Activated T-helper 2 cell treated with anti-CD3 and anti-CD28 coated beads, Interferon-gamma antibody, Interleukin-2, Interleukin-4, amounts not matched to agents 10 μg/mL and 5 μg/mL and 100 μg/mL, durations not matched to agents 14 hours and 24 hours and 36 hours (primary cell): ENCODE results near the gene USP2. TPM values are rescaled to one million over a fixed set of nuclear protein-coding genes. Genes with fewer than 3 reads are reported as not detected.

Experiments used
- DNase-seq: peaks from one replicate; pipeline ENCODE4 v3.0.0; 2021; ENCODE audit warnings: low spot score
- H3K27ac Mint-ChIP-seq: one replicate; pipeline ENCODE4 v1.8.0; 2021; ENCODE audit warnings: mixed read lengths
- H3K27me3 Mint-ChIP-seq: one replicate; pipeline ENCODE4 v1.8.0; 2021; ENCODE audit warnings: low read depth, mixed read lengths
- H3K36me3 Mint-ChIP-seq: one replicate; pipeline ENCODE4 v1.8.0; 2021; ENCODE audit warnings: low read depth, mixed read lengths
- H3K4me1 Mint-ChIP-seq: one replicate; pipeline ENCODE4 v1.8.0; 2021; ENCODE audit warnings: low read depth, mixed read lengths
- H3K4me3 Mint-ChIP-seq: one replicate; pipeline ENCODE4 v1.8.0; 2021; ENCODE audit warnings: low read depth, mild to moderate bottlenecking, moderate library complexity, mixed read lengths
- H3K9me3 Mint-ChIP-seq: one replicate; pipeline ENCODE4 v1.8.0; 2021; ENCODE audit warnings: mixed read lengths
- intact Hi-C: fragments of 100-400 bp; cut with micrococcal nuclease; formaldehyde crosslinking; loops from one replicate; pipeline ENCODE4 v1.15.1; 2023
- total RNA-seq: library from RNA; stranded (reverse); gene quantifications from 2 replicates; pipeline ENCODE4 v1.2.3, GENCODE V29; 2022

The USP2 gene
- total RNA-seq, 1 donor from 2014 or later: 1.0 TPM

GRCh38 chr11:119372260-119373058, 9.0 kb downstream of the USP2 start:
- Mint-ChIP-seq H3K36me3 (no peaks in the 10 kb centered on the region), H3K4me3 (no peak overlapping the region)
- DNase-seq: no peak

GRCh38 chr11:119371778-119372182, 9.7 kb downstream of the USP2 start:
- intact Hi-C loops: no loop called here
- no peak for DNase-seq
- Mint-ChIP-seq H3K9me3 (no peaks in the 10 kb centered on the region), H3K27ac (no peak overlapping the region), H3K4me1 (peaks cover 4% of the 10 kb centered on the region), H3K4me3 (no peak overlapping the region), H3K27me3 (peaks cover 2% of the 10 kb centered on the region), H3K36me3 (no peaks in the 10 kb centered on the region)

More at GRCh38 chr11:119372260-119373058, 9.0 kb downstream of the USP2 start:
- intact Hi-C loops: no loop called here
- Mint-ChIP-seq H3K27ac (no peak overlapping the region), H3K9me3 (no peaks in the 10 kb centered on the region), H3K4me1 (peaks cover 4% of the 10 kb centered on the region), H3K27me3 (peaks cover 2% of the 10 kb centered on the region)

- peaks cover 8% of the 10 kb centered on the region for H3K27me3 Mint-ChIP-seq
- no peak overlapping the region for H3K4me3 Mint-ChIP-seq
- no peaks in the 10 kb centered on the region for H3K36me3 Mint-ChIP-seq
- H3K27ac Mint-ChIP-seq: no peak overlapping the region
- DNase-seq: no peak
- intact Hi-C loops: no loop called here
- H3K4me1 Mint-ChIP-seq: peaks cover 4% of the 10 kb centered on the region
- no peaks in the 10 kb centered on the region for H3K9me3 Mint-ChIP-seq
Measured at GRCh38 chr11:119371067-119371601, 10.4 kb downstream of the USP2 start.

GRCh38 chr11:119370486-119371046, 10.9 kb downstream of the USP2 start:
- intact Hi-C loops: no loop called here
- Mint-ChIP-seq H3K27ac (no peak overlapping the region), H3K27me3 (peaks cover 8% of the 10 kb centered on the region), H3K4me3 (no peak overlapping the region), H3K36me3 (no peaks in the 10 kb centered on the region), H3K4me1 (peaks cover 4% of the 10 kb centered on the region), H3K9me3 (no peaks in the 10 kb centered on the region)
- DNase-seq: no peak

- H3K9me3 Mint-ChIP-seq: no peaks in the 10 kb centered on the region
- H3K36me3 Mint-ChIP-seq: no peaks in the 10 kb centered on the region
- intact Hi-C loops: no loop called here
- H3K4me3 Mint-ChIP-seq: no peak overlapping the region
- H3K27ac Mint-ChIP-seq: no peak overlapping the region
- H3K27me3 Mint-ChIP-seq: peaks cover 19% of the 10 kb centered on the region
- H3K4me1 Mint-ChIP-seq: peaks cover 7% of the 10 kb centered on the region
- no peak for DNase-seq
Measured at GRCh38 chr11:119369132-119369925, 12.2 kb downstream of the USP2 start.

GRCh38 chr11:119368121-119369034, 13.1 kb downstream of the USP2 start:
- H3K9me3 Mint-ChIP-seq: no peaks in the 10 kb centered on the region
- H3K36me3 Mint-ChIP-seq: no peaks in the 10 kb centered on the region
- H3K4me3 Mint-ChIP-seq: no peak overlapping the region
- no peak overlapping the region for H3K27ac Mint-ChIP-seq
- no peak for DNase-seq
- H3K4me1 Mint-ChIP-seq: peaks cover 4% of the 10 kb centered on the region
- H3K27me3 Mint-ChIP-seq: peaks cover 19% of the 10 kb centered on the region
- intact Hi-C loops: no loop called here

GRCh38 chr11:119367661-119368120, 13.8 kb downstream of the USP2 start:
- Mint-ChIP-seq H3K4me1 (peaks cover 3% of the 10 kb centered on the region), H3K27me3 (peaks cover 22% of the 10 kb centered on the region), H3K36me3 (no peaks in the 10 kb centered on the region), H3K9me3 (no peaks in the 10 kb centered on the region), H3K4me3 (no peak overlapping the region), H3K27ac (no peak overlapping the region)
- intact Hi-C loops: no loop called here
- no peak for DNase-seq

GRCh38 chr11:119366690-119367620, 14.5 kb downstream of the USP2 start:
- Mint-ChIP-seq H3K36me3 (no peaks in the 10 kb centered on the region), H3K4me1 (peaks cover 8% of the 10 kb centered on the region), H3K9me3 (no peaks in the 10 kb centered on the region), H3K27ac (no peak overlapping the region), H3K27me3 (peaks cover 29% of the 10 kb centered on the region), H3K4me3 (no peak overlapping the region)
- DNase-seq: no peak
- intact Hi-C loops: no loop called here

- intact Hi-C loops: no loop called here
- peaks cover 30% of the 10 kb centered on the region for H3K27me3 Mint-ChIP-seq
- no peak overlapping the region for H3K4me3 Mint-ChIP-seq
Measured at GRCh38 chr11:119365071-119365591, 16.4 kb downstream of the USP2 start.

GRCh38 chr11:119363851-119364590, 17.5 kb downstream of the USP2 start:
- Mint-ChIP-seq H3K9me3 (no peaks in the 10 kb centered on the region), H3K4me1 (peaks cover 18% of the 10 kb centered on the region), H3K27ac (no peak overlapping the region), H3K4me3 (no peak overlapping the region), H3K36me3 (no peaks in the 10 kb centered on the region), H3K27me3 (peaks cover 30% of the 10 kb centered on the region)
- intact Hi-C loops: no loop called here
- DNase-seq: peak; percentile 53

More at GRCh38 chr11:119365071-119365591, 16.4 kb downstream of the USP2 start:
- DNase-seq: no peak
- Mint-ChIP-seq H3K36me3 (no peaks in the 10 kb centered on the region), H3K9me3 (no peaks in the 10 kb centered on the region), H3K27ac (no peak overlapping the region), H3K4me1 (peaks cover 14% of the 10 kb centered on the region)
